H1 (cell line): ENCODE results near the gene MOB3B. TPM values are rescaled to one million over a fixed set of nuclear protein-coding genes. Genes with fewer than 3 reads are reported as not detected.

ENCODE experiments used
- EGR1 ChIP-seq: IDR thresholded peaks from 2 replicates; pipeline ENCODE4 v1.6.1; 2011; ENCODE audit warnings: low read depth, low read length, borderline replicate concordance
- GABPA ChIP-seq: IDR thresholded peaks from 2 replicates; pipeline ENCODE4 v1.6.1; 2011; ENCODE audit warnings: mild to moderate bottlenecking, low read length, moderate library complexity, borderline replicate concordance; ENCODE audit not compliant: insufficient read depth
- TAF7 ChIP-seq: optimal IDR thresholded peaks from 2 replicates; pipeline ENCODE3; 2011; ENCODE audit warnings: low read depth, mild to moderate bottlenecking, inconsistent platforms, low read length, moderate library complexity, borderline replicate concordance
- polyA plus RNA-seq, 7 experiments: library from polyadenylated mRNA; depleted of rRNA in 3 of 7; stranded (reverse) in 5 of 7; unstranded in 2 of 7; fragments of >200 nt in 5 of 7; fragments of 200-250 nt in 2 of 7; gene quantifications; 1 replicate in 5 of 7; 2 replicates in 1 of 7; 4 replicates in 1 of 7; pipeline versions ENCODE4 v1.2.1 to v1.2.3, GENCODE V29; 2011 to 2013; ENCODE audit warnings: missing spikeins in 2 of 7, mixed read lengths in 2 of 7
- total RNA-seq: library from RNA; stranded (reverse); fragmentation: NEBNext Ultra II Directional; extraction: Animal tissue kit (Norgen Biotek cat#: 25700); gene quantifications from 2 replicates; pipeline ENCODE4 v1.2.1, GENCODE V29; 2021

Gene MOB3B
- total and polyA plus RNA-seq, 2 of the 8 experiments (the other 6 are each of a cell fraction or from before 2014, with no cell fraction given), result 12.7 to 16.1 TPM

GRCh38 chr9:27534131-27534530, 4.5 kb upstream of the MOB3B start (continued):
- TF ChIP-seq GABPA (no peak), TAF7 (no peak), EGR1 (no peak)
- TF ChIP-seq, all 59 proteins: peak for 0
